ENCODE data around the gene CUX1.
"Not testable (repeated sequence)": the region's sequence is repeated elsewhere in the genome, so short reads cannot be mapped to it uniquely, and the experiment has no call there.

Gene CUX1

GRCh38 chr7:102021841-102022618 lies 204.6 kb downstream of the CUX1 start:
- DNase-seq: no peak

- DNase-seq: no peak
Observed at GRCh38 chr7:102024005-102024768, 206.8 kb downstream of the CUX1 start.

- no peak for DNase-seq
Observed at GRCh38 chr7:102024769-102025391, 207.5 kb downstream of the CUX1 start.

GRCh38 chr7:102025777-102026176 lies 208.4 kb downstream of the CUX1 start:
- not testable (repeated sequence) for DNase-seq

GRCh38 chr7:102028206-102028826 lies 210.9 kb downstream of the CUX1 start:
- no peak for DNase-seq

GRCh38 chr7:102029616-102030015 lies 212.2 kb downstream of the CUX1 start:
- DNase-seq: no peak

- no peak for DNase-seq
Observed at GRCh38 chr7:102030696-102031095, 213.3 kb downstream of the CUX1 start.

- no peak for DNase-seq
Observed at GRCh38 chr7:102036958-102037357, 219.5 kb downstream of the CUX1 start.

- DNase-seq: no peak
Observed at GRCh38 chr7:102039706-102040105, 222.3 kb downstream of the CUX1 start.

GRCh38 chr7:102040569-102040968 lies 223.1 kb downstream of the CUX1 start:
- DNase-seq: no peak

GRCh38 chr7:102042016-102042656 lies 224.7 kb downstream of the CUX1 start:
- DNase-seq: no peak

GRCh38 chr7:102042796-102043195 lies 225.4 kb downstream of the CUX1 start:
- not testable (repeated sequence) for DNase-seq

- no peak for DNase-seq
Observed at GRCh38 chr7:102044641-102044983, 227.2 kb downstream of the CUX1 start.

- no peak for DNase-seq
Observed at GRCh38 chr7:102044984-102045673, 227.7 kb downstream of the CUX1 start.

GRCh38 chr7:102045681-102046372 lies 228.4 kb downstream of the CUX1 start:
- peak; percentile 4 for DNase-seq

GRCh38 chr7:102046373-102047117 lies 229.1 kb downstream of the CUX1 start:
- no peak for DNase-seq

- DNase-seq: no peak
Observed at GRCh38 chr7:102047167-102047566, 229.7 kb downstream of the CUX1 start.

- no peak for DNase-seq
Observed at GRCh38 chr7:102049765-102050164, 232.3 kb downstream of the CUX1 start.

GRCh38 chr7:102050864-102051460 lies 233.5 kb downstream of the CUX1 start:
- DNase-seq: no peak

- DNase-seq: not testable (repeated sequence)
Observed at GRCh38 chr7:102051736-102052135, 234.3 kb downstream of the CUX1 start.
